HG03378 (cell line): ENCODE data around the gene ANKDD1B.
"Not testable (repeated sequence)": the region's sequence is repeated elsewhere in the genome, so short reads cannot be mapped to it uniquely, and the experiment has no call there.

Experiments used
- ATAC-seq: cut with Tn5 transposase; IDR thresholded peaks from one replicate; pipeline ENCODE4 v1.9.1; 2021; ENCODE audit warnings: mild to moderate bottlenecking, moderate library complexity; ENCODE audit not compliant: unreplicated experiment

ANKDD1B gene

DNA sequence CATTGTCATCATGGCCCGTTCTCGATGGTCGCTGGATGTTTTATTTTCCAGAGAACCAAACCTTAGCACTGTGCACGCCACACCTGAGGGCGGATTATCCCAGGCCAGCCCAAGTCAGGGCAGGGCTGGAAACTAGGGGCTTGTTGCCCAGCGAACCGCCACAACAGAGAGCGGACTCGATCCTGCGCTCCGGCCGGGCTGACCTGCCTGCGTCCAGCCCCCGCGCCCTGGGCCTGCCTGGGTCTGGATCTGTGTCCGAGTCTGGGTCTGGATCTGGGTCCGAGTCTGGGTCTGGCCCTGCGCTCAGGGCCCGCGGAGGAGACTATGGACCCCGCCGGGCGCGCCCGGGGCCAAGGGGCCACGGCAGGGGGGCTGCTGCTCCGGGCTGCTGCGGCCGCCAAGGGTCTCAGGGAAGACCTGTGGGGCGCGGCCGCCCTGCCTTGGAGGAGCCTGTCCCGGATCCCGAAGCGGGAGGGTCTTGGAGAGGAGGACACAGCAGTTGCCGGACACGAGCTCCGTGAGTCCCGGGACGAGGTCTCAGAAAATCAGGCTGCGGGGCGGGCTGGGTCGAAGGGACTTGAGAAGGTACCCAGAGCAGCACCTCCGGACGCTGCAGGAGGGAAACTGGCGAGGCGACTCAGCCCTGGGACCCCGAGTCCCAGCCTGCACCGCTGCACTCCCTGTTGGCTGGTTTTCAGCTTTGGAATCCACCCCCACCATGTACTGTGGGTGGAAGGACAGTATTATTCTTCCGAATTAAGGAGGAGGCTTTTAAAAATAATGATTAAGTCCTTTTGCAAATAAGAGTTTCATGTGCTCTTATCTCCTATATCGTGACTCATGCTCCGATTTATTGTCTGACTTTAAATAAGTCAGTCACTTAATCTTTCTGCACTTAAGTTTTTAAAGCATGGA, at the start of gene ANKDD1B:
Gene ANKDD1B (plus strand): TSS at position 143 of the 915 bp plus-strand sequence. CDS start 182 bp downstream, at position 325.
- ATAC-seq, result no peak

DNA sequence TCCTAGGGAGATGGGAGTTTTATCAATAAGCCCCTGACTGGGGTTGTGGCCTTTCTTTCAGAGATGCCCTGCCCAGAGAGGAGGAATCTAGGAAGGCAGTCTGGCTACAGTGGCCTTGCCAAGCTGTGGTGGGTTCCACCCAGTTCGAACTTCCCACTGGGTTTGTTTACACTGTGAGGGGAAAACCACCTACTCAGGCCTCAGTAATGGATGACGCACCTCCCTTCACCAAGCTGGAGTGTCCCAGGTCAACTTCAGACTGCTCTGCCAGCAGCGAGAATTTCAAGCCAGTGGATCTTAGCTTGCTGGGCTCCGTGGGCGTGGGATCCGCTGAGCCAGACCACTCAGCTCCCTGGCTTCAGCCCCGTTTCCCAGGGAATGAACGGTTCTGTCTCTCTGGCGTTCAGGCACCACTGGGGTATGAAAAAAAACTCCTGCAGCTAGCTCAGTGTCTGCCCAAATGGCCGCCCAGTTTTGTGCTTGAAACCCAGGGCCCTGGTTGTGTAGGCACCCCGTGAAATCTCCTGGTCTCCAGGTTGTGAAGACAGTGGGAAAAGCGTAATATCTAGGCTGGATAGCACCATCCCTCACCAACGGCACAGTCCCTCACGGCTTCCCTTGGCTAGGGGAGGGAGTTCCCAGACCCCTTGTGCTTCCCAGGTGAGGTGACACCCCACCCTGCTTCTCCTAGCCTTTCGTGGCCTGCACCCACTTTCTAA, 45.1 kb upstream of the ANKDD1B start:
- not testable (repeated sequence) for ATAC-seq

- peak; percentile 88 for ATAC-seq
Observed at GRCh38 chr5:75566710-75567309, 44.4 kb upstream of the ANKDD1B start.

DNA sequence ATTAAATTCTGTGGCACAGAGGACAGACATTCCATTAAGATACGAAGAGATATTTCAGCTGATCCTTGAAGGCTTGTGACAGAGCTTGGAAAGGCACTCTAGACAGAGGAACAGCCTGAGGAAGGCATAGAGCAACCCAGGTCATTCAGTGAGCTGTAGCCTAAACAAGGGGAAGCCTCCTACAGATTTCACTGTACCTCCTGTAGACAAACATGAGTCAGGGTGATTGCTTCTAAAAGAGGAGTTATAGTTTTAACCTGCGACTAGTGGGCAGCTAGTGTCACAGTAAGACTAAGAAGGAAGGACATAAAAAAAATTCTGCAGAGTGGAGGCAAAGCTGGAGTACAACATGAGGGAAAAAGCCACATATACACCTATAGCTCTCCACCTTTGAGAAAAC, 43.5 kb upstream of the ANKDD1B start:
- ATAC-seq, result peak; percentile 50

DNA sequence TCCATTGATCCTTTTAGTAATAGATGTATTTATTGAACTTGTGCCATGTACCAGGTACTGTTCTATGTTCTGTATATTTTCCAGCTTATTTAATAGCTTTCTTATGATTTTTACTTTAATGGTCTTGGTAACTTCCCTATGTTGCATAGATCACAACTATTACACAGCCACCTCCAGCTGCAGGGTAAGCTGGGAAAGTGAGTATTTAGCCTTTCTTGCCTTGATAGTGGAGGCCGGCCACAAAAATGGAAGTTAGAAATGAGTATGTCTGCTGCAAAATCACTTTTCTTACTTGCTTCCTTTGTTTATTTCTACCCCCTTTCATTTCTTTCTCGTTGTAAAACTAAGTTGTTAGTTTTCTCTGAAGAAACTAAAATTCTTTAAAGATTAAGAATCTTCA, 43.1 kb upstream of the ANKDD1B start:
- no peak for ATAC-seq

DNA sequence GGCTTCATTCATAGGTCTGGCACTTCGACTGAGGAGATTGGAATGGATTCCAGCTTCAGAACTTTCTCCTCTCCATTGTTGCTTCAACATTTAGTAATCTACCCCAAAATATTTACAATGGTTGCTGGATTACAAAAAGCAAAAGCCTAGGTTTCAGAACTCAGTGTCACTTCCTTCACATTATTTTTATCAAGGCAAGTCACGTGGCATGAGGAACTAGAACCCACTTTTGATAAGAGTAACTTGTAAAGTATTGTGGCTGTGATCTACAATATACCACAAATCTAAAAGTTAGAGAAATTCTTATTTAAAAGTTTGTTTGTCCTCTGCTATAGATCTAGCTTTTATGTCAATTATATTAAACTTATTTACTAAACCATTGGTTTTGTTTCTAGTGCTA, 39.7 kb upstream of the ANKDD1B start:
- no peak for ATAC-seq

DNA sequence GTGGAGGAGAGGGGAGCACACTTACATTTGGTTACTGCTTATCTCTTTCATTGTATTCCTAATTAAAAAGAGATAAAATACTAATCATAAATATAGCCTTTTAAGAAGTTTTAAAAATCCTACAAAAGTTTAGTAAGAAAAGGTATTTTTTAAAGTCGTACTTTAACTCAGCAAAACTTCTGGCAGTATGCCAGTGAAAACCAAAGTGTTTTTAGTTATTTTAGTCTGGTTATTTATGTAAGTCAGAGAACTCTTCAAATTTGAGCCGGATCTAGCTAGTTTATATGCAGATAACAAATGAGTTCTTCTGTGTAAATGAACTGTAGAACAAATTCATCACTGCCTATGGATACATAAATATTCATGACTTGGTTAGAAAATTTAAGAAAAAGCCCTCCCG, 36.5 kb upstream of the ANKDD1B start:
- peak; percentile 27 for ATAC-seq

- not testable (repeated sequence) for ATAC-seq
Observed at GRCh38 chr5:75578280-75578679, 33.0 kb upstream of the ANKDD1B start.

- ATAC-seq, result no peak
Observed at GRCh38 chr5:75584641-75585040, 26.6 kb upstream of the ANKDD1B start.

DNA sequence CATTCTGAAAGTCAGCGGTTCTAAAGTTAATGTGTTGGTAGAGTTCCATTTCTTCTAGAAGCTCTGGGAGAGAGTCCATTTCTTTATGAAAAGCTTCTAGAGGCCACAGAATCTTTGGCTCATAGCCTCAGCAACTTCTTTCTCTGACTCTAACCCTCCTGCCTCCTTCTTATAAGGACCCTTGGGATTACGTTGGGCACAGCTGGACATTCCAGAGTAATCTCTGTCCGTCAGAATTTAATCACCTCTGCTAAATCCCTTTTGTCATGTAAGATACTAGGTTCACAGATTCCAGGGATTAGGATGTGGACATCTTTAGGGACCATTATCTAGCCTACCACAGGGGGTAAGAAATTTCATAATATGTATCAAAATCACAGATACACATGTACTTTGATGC, 22.6 kb upstream of the ANKDD1B start:
- ATAC-seq, result no peak

- ATAC-seq, result no peak
Observed at GRCh38 chr5:75600535-75600934, 10.7 kb upstream of the ANKDD1B start.

GRCh38 chr5:75601567-75601966, 9.7 kb upstream of the ANKDD1B start:
- ATAC-seq, result no peak

- no peak for ATAC-seq
Observed at GRCh38 chr5:75601996-75602395, 9.3 kb upstream of the ANKDD1B start.

DNA sequence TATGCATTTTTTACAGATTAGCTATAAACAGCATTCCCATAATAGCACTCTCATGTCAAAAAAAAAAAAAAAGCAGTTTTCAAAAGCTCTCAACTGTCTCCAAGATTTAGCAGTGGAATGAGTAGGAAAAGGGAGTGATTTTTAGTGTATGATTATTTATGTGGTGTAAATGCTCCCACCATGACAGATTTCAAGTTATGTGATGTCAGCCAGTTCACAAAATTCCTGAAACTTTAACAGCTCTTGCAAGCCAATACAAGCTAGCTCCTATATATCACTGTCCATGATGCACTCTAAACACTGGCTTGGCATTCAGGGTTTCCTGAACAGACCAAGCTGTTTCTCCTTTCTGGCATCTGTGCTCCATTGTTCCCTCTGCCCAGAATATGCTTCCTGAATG, 7.9 kb upstream of the ANKDD1B start:
- ATAC-seq, result no peak

DNA sequence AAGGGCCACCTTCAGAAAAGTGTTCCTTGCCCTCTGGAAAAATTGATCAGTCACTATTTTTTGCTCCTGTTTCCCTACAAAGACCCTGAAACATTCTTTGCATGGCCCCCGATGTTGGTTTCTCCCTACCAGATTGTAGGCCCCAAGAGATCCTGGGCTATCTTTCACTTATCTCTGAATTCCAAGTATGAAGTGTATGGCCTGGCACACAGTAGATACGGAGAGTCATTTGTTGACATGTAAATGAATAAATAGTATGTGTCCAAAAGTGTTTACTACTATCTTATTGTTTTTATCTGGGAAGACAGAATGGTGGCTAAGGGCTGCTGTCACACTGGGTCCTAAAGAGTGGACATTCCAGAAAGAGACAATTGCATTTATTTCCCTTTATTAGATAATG, 7.4 kb upstream of the ANKDD1B start:
- no peak for ATAC-seq

GRCh38 chr5:75607341-75607740, 3.9 kb upstream of the ANKDD1B start:
- ATAC-seq, result not testable (repeated sequence)

- ATAC-seq, result no peak
Observed at GRCh38 chr5:75608870-75609269, 2.4 kb upstream of the ANKDD1B start.

GRCh38 chr5:75610201-75610600, 1.1 kb upstream of the ANKDD1B start:
- no peak for ATAC-seq

DNA sequence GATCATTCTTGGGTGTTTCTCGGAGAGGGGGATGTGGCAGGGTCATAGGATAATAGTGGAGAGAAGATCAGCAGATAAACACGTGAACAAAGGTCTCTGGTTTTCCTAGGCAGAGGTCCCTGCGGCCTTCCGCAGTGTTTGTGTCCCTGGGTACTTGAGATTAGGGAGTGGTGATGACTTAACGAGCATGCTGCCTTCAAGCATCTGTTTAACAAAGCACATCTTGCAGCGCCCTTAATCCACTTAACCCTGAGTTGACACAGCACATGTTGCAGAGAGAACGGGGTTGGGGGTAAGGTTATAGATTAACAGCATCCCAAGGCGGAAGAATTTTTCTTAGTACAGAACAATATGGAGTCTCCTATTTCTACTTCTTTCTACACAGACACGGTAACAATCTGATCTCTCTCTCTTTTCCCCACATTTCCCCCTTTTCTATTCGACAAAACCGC, 368 bp upstream of the ANKDD1B start:
- not testable (repeated sequence) for ATAC-seq

DNA sequence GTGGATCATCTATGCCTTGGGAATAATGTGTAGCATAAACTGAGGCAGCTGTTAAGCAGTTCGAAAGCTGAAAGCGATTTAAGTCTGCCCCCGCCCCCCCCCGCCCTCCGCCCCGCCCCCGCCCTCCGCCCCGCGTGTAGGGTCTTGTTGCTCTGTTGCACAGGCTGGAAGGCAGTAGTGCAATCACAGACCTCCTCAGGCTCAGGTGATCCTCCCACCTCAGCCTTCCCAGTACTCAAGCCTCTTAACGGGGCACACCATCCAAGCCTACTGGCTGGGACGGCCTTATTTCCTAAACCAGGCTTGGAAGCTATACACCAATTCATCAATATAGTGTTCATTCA, 945 bp downstream of the ANKDD1B start:
- no peak for ATAC-seq

GRCh38 chr5:75612901-75613300, 1.6 kb downstream of the ANKDD1B start:
- no peak for ATAC-seq

DNA sequence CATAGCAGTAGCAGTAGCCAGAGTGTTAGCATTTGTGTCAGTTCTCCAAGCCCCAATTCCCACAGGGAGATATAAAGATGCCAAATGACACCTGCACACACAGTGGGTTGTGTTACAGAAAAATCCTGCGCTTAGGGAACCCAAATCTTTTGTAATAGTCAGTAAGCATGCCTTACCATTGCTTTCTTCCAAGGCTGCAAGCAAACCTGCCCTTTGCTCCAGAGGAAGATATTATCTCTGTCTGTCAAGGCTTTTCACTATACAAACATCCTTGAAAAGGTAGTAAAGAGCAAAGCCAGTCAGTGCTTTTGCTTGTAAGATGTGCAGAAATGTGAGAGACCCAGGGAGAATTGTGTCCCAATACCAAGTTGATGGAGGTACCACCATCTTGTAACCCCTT, 2.9 kb downstream of the ANKDD1B start:
- no peak for ATAC-seq
